ENCODE results near the gene RUNX3. TPM values are rescaled to one million over a fixed set of nuclear protein-coding genes. Genes with fewer than 3 reads are reported as not detected.

Gene RUNX3
- total RNA-seq, 1 donor from 2014 or later: not detected

DNA sequence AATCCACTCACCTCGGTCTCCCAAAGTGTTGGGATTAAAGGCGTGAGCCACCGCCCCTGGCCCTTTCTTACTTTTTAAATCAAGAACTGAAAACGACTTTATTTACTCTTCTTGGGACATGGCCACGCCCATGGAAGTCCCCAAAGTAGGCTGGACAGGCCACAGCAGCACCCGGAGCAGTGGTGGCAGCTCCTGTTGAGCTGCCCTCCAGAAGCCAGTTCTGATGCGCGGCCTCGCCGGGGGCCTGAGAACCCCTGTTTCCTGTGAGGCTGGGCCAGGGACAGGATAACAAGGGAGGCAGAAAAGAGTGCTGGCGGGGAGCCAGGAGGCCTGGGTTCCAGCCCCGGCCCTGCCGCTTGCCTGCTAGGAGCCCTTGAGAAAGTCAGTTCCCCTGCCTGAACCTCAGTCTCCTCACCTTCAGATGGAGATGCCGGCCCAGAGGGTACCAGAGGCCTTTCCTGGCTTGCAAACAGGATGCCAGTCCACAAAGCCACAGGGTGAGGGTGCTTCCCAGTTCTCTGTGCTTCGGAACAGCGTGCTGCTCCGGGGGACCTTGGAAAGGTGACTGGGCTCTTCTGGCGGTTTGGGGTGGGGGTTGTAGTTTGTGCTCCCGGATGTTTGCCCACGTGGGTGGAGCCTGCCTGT, 59.4 kb downstream of the RUNX3 start:
- H3K4me3 ChIP-seq (ENCODE audit: low read depth, low read length): no peak overlapping the region
- TF ChIP-seq, protein P1, sequence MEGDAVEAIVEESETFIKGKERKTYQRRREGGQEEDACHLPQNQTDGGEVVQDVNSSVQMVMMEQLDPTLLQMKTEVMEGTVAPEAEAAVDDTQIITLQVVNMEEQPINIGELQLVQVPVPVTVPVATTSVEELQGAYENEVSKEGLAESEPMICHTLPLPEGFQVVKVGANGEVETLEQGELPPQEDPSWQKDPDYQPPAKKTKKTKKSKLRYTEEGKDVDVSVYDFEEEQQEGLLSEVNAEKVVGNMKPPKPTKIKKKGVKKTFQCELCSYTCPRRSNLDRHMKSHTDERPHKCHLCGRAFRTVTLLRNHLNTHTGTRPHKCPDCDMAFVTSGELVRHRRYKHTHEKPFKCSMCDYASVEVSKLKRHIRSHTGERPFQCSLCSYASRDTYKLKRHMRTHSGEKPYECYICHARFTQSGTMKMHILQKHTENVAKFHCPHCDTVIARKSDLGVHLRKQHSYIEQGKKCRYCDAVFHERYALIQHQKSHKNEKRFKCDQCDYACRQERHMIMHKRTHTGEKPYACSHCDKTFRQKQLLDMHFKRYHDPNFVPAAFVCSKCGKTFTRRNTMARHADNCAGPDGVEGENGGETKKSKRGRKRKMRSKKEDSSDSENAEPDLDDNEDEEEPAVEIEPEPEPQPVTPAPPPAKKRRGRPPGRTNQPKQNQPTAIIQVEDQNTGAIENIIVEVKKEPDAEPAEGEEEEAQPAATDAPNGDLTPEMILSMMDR (conservative IDR thresholded peaks at IDR 0.05; ENCODE audit: low read depth, low read length): no peak
- DNase-seq (ENCODE audit: low read depth): no peak

DNA sequence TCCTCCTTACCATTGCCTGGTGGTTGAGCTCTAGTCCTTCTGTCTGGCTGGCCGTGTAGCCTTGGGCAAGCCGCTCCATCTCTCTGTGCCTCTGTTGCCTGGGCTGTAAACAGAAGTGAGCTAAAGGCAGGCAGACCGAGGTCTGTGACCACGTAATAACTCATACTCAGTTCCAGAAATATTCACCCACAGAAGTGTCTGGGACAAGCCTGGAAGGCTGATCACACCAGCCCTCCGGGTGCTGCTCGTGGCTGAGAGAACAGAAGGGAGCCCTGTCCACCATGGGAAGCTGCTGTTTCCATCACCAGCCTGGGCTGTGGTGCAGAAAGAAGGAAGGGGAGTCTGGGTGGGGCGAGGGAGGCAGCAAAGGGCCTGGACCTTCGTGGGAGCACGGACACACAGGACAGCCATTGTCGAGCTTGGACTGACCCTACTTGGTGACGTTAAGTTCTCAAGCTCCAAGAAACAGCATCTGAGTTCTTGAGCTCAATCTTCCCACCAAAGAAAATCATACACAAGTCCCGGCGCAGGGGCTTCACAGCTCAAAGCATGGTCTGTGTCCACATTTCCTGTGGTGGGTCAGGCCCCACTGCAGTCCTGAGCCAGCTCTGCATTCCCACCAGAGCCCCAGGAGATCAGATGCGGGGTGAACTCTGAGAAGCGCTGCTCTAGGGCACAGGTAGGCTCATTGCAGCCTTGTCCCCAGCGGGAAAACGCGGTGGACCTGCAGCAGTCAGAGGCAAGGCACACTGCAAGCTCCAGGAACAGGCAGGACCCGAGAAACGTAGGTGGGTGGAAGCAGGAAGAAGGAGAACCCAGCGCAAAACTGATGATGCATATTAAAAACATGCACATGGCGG, 61.8 kb downstream of the RUNX3 start:
- no peak for DNase-seq (ENCODE audit: low read depth)
- no peak overlapping the region for H3K4me3 ChIP-seq (ENCODE audit: low read depth, low read length)
- TF ChIP-seq, protein P1 (conservative IDR thresholded peaks at IDR 0.05; ENCODE audit: low read depth, low read length): no peak

DNA sequence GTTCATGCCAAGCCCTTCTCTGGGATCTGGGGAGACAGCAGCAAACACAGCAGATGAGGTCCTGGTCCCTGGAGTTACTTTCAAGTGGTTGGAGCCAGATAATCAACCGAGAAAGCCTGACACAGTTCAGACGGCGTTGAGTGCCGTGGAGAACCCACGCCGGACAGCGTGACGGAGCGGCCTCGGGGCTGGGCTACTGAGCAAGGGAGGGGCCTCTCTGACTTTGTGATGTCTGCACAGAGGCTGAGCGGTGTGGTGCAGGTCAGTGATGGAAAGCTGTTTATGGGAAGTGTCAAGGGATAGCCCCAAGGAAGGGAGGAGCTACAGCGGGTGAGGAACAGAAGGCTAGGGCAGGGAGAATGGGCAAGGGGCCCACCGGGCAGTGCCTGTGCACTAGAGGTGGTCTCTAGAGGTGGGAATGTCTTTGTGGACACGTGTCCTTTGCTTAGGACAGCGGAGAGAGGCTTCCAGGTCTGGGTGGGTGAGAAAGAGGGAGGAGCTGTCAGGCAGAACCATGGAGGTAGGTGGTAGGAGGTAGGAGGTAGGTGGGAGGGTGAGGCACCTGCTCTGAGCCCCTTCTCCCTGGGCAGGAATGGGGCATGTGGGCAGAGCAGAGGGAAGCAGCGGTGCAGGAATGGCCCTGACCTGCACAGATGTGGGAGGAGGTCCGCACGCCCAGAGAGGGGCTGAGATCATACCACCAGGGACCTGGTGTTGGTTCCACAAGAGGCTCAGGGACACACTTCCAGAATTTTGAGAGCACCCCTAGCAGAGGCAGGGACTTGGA, 62.8 kb downstream of the RUNX3 start:
- DNase-seq (ENCODE audit: low read depth): no peak
- TF ChIP-seq, protein P1 (conservative IDR thresholded peaks at IDR 0.05; ENCODE audit: low read depth, low read length): no peak
- no peak overlapping the region for H3K4me3 ChIP-seq (ENCODE audit: low read depth, low read length)

DNA sequence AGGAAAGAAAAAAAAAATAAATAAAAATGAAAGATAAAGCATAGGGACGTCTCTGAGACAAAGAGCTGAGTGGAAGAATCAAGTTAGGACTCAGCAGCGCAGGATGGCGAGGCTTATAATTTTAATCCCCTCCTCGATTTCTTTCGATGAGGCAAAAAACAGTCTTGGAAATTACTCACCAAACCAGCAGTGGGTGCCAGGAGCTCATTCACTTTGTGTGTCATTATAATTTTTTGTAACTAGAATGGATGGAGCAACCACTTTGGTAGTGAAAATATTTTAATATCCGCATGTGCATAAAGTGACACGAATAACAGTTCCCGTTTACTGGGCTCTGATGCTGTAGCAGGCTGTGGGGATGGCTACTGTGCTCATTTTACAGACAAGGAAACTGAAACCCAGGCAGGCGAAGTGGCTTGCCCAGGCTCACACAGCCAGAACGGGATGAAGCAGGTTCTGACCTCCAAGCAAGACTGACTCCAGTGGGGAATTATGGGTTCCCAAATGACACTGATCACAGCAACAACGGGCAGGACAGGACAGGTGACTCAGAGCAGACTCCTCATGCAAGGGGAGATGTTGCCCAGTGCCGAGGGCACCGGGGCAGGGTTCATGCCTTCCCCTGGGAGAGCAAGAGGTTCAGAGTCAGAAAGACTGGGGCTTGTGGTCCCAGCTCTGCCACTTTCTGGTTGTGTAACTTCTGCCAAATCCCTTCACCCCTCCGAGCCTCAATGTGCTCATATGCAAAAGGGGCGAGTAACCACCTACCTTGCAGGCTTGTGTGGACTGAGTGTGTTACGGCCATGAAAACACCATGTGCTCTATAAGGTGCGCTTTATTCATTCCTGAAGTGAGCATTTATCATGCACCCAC, 63.6 kb downstream of the RUNX3 start:
- TF ChIP-seq, protein P1 (conservative IDR thresholded peaks at IDR 0.05; ENCODE audit: low read depth, low read length): no peak
- no peak for DNase-seq (ENCODE audit: low read depth)
- no peak overlapping the region for H3K4me3 ChIP-seq (ENCODE audit: low read depth, low read length)

DNA sequence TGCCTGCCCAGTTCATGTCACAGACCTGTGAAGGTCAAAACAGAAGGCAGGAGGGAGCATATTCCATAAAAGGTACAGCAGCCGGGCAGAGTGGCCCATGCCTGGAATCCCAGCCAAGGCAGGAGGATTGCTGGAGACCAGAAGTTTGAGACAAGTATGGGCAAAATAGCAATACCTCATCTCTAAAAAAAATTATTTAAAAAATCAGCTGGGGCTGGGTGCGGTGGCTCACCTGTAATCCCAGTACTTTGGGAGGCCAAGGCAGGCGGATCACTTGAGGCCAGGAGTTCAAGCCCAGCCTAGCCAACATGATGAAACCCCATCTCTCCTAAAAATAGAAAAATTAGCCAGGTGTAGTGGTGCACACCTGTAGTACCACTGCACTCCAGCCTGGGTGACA, 64.5 kb downstream of the RUNX3 start:
- no peak for DNase-seq (ENCODE audit: low read depth)
- TF ChIP-seq, protein P1 (conservative IDR thresholded peaks at IDR 0.05; ENCODE audit: low read depth, low read length): no peak
- no peak overlapping the region for H3K4me3 ChIP-seq (ENCODE audit: low read depth, low read length)

DNA sequence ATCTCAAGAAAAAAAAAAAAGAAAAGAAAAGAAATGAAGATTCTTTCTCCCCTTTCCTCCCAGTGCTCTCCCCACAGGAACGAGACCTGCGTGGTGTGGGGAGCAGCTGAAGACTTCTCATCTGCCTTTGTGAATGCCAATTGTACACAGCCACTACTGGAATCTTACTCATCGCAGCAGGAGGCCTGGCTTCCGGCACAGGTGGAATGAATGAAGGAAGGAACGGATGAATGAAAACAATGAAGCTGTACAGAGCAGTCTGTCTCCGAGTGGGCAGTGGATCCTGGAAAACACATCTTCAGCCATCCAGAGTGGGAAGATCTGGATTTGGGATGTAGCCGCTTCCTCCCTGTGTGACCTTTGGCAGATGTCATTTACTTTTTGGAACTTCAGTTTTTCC, 64.9 kb downstream of the RUNX3 start:
- TF ChIP-seq, protein P1 (conservative IDR thresholded peaks at IDR 0.05; ENCODE audit: low read depth, low read length): no peak
- DNase-seq (ENCODE audit: low read depth): no peak
- no peak overlapping the region for H3K4me3 ChIP-seq (ENCODE audit: low read depth, low read length)

Data from epithelial cell of proximal tubule (primary cell).